WERI-Rb-1 (cell line): Measurements from ENCODE around the gene LSM7.

Experiments used
- DNase-seq: peaks from one replicate; pipeline ENCODE4 v3.0.0-alpha.2; 2020
- H3K27ac ChIP-seq: fragments of 250-450 bp; sonication (Bioruptor Pico); 2 replicates; pipeline ENCODE4 v1.5.1; 2020; ENCODE audit warnings: mild to moderate bottlenecking, moderate library complexity
- H3K27me3 ChIP-seq: fragments of 250-450 bp; sonication (Bioruptor Pico); 2 replicates; pipeline ENCODE4 v1.5.1; 2021; ENCODE audit warnings: mild to moderate bottlenecking, low read depth, moderate library complexity; ENCODE audit not compliant: insufficient read depth, severe bottlenecking
- H3K36me3 ChIP-seq: fragments of 250-450 bp; sonication (Bioruptor Pico); 2 replicates; pipeline ENCODE4 v1.5.1; 2020; ENCODE audit warnings: mild to moderate bottlenecking, moderate library complexity
- H3K4me3 ChIP-seq: 2 replicates; pipeline ENCODE4 v1.5.1; 2011; ENCODE audit warnings: low read depth, mild to moderate bottlenecking, control low read depth, low read length
- H3K9me3 ChIP-seq: fragments of 250-450 bp; sonication (Bioruptor Pico); 2 replicates; pipeline ENCODE4 v1.5.1; 2021; ENCODE audit warnings: mild to moderate bottlenecking, moderate library complexity; ENCODE audit not compliant: severe bottlenecking
- TF ChIP-seq, protein P1 (sequence below): IDR thresholded peaks from 2 replicates; pipeline ENCODE4 v1.5.1; 2011; ENCODE audit warnings: low read depth, mild to moderate bottlenecking, control low read depth, inconsistent platforms, low read length

Gene LSM7

GRCh38 chr19:2371656-2372055 lies 43.3 kb upstream of the LSM7 start:
- Histone ChIP-seq H3K27ac (peak overlapping the region; percentile 63), H3K9me3 (peaks cover 3% of the 10 kb centered on the region), H3K4me3 (no peak overlapping the region), H3K36me3 (no peaks in the 10 kb centered on the region), H3K27me3 (no peaks in the 10 kb centered on the region)
- TF ChIP-seq, protein P1, sequence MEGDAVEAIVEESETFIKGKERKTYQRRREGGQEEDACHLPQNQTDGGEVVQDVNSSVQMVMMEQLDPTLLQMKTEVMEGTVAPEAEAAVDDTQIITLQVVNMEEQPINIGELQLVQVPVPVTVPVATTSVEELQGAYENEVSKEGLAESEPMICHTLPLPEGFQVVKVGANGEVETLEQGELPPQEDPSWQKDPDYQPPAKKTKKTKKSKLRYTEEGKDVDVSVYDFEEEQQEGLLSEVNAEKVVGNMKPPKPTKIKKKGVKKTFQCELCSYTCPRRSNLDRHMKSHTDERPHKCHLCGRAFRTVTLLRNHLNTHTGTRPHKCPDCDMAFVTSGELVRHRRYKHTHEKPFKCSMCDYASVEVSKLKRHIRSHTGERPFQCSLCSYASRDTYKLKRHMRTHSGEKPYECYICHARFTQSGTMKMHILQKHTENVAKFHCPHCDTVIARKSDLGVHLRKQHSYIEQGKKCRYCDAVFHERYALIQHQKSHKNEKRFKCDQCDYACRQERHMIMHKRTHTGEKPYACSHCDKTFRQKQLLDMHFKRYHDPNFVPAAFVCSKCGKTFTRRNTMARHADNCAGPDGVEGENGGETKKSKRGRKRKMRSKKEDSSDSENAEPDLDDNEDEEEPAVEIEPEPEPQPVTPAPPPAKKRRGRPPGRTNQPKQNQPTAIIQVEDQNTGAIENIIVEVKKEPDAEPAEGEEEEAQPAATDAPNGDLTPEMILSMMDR = no peak
- no peak for DNase-seq

GRCh38 chr19:2365201-2365970 lies 37.0 kb upstream of the LSM7 start:
- Histone ChIP-seq H3K27ac (no peak overlapping the region), H3K36me3 (no peaks in the 10 kb centered on the region), H3K4me3 (no peak overlapping the region), H3K9me3 (peaks cover 3% of the 10 kb centered on the region), H3K27me3 (no peaks in the 10 kb centered on the region)
- no peak for DNase-seq
- TF ChIP-seq, protein P1 = no peak

GRCh38 chr19:2363419-2363818 lies 35.0 kb upstream of the LSM7 start:
- H3K4me3 ChIP-seq = no peak overlapping the region

DNA sequence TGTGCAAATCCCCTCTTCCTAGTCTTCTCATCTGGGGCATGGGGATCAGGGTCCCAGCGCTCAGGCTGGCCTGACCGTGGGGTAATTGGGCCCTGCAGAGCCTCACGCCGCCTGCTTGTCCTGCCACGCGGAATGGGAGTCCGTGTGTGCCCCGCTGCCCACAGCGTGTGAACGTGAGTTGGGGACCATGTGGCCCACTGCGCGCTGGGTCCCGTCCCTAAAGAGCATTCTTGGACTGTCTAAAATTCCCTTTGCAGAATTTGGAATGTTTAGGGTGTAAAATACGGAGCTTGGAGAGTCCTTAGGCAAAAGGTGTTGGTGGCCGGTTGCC lies 34.5 kb upstream of the LSM7 start:
- Histone ChIP-seq H3K9me3 (no peaks in the 10 kb centered on the region), H3K27me3 (no peaks in the 10 kb centered on the region), H3K36me3 (no peaks in the 10 kb centered on the region), H3K27ac (no peak overlapping the region), H3K4me3 (no peak overlapping the region)
- TF ChIP-seq, protein P1 = no peak
- no peak for DNase-seq

More at GRCh38 chr19:2363419-2363818, 35.0 kb upstream of the LSM7 start:
- TF ChIP-seq, protein P1 = no peak
- Histone ChIP-seq H3K9me3 (no peaks in the 10 kb centered on the region), H3K27ac (no peak overlapping the region), H3K36me3 (no peaks in the 10 kb centered on the region), H3K27me3 (no peaks in the 10 kb centered on the region)
- no peak for DNase-seq

DNA sequence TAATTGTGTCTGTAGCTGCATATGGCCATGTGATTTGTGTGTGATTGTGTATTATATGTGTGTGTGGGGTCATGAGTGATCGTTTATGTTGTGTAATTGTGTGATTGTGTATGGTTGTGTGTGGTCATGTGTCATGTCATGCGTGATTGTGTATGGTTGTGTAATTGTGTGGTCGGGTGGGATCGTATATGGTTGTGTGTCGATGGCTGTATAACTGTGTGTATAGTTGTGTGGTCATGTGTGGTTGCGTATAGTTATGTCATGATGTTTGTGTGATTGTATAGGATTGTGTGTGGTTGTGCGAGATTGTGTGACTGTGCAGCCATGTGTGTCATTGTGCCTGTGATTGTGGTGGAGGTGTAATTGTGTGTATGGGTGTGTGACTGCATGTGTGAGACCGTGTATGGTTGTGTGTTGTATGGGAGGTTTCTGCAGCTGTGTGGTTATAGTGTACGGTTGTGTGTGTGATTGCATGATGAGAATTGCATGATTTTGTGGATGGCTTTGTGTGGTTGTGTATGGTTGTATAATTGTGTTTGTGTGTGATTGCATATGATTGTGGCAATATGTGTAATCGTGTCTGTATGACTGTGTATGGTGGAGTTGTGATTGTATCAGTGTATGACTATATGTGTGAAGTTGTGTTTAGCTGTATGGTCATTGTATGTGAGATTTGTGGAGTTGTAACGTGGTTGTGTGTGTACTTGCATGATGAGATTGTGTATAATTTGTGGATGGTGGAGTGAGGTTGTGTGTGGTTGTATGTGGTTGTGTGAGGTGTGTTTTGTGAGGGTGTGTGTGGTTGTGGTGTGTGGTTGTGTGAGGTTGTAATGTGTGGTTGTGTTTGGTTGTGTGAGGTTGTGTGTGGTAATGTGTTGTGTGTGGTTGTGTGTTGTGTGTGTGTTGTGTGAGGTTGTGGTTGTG lies 33.9 kb upstream of the LSM7 start:
- DNase-seq = no peak
- H3K4me3 ChIP-seq = no peak overlapping the region
- H3K36me3 ChIP-seq = no peaks in the 10 kb centered on the region
- no peaks in the 10 kb centered on the region for H3K9me3 ChIP-seq
- TF ChIP-seq, protein P1 = no peak
- H3K27me3 ChIP-seq = no peaks in the 10 kb centered on the region
- H3K27ac ChIP-seq = no peak overlapping the region
